HEK293T (cell line): Measurements from ENCODE around the gene UBE2E2.

Source experiments
- CTCF ChIA-PET: fragments of 350-600 bp; formaldehyde crosslinking; extraction: SDS; loops from one replicate; lab custom pipeline; 2021; ENCODE audit warnings: antibody characterized with exemption, inconsistent platforms; lab: Yijun Ruan, JAX
- POLR2A ChIA-PET: fragments of 350-600 bp; formaldehyde crosslinking; extraction: SDS; loops from one replicate; lab custom pipeline; 2020; ENCODE audit warnings: antibody characterized with exemption, inconsistent platforms; lab: Yijun Ruan, JAX
- DNase-seq: peaks from one replicate; pipeline ENCODE4 v3.0.0; 2012; ENCODE audit warnings: mixed read lengths; ENCODE audit errors: extremely low spot score
- ARNT ChIP-seq: fragments of 450-650 bp; IDR thresholded peaks from 2 replicates; pipeline ENCODE4 v1.6.1; 2017; ENCODE audit warnings: mild to moderate bottlenecking
- BHLHE40 ChIP-seq: fragments of 450-650 bp; IDR thresholded peaks from 2 replicates; pipeline ENCODE4 v1.6.1; 2016; ENCODE audit warnings: mild to moderate bottlenecking, moderate library complexity, borderline replicate concordance
- CTBP1 ChIP-seq: fragments of 450-650 bp; IDR thresholded peaks from 2 replicates; pipeline ENCODE4 v1.6.1; 2016; ENCODE audit warnings: borderline replicate concordance
- ELF4 ChIP-seq: fragments of 450-650 bp; IDR thresholded peaks from 2 replicates; pipeline ENCODE4 v1.6.1; 2017; ENCODE audit warnings: antibody characterized with exemption
- FOXA1 ChIP-seq: fragments of 450-650 bp; IDR thresholded peaks from 2 replicates; pipeline ENCODE4 v1.6.1; 2016; ENCODE audit warnings: mild to moderate bottlenecking
- FOXK2 ChIP-seq: fragments of 450-650 bp; IDR thresholded peaks from 2 replicates; pipeline ENCODE4 v1.6.1; 2016; ENCODE audit warnings: mild to moderate bottlenecking
- FOXM1 ChIP-seq: fragments of 450-650 bp; IDR thresholded peaks from 2 replicates; pipeline ENCODE4 v1.6.1; 2017; ENCODE audit warnings: mild to moderate bottlenecking, borderline replicate concordance
- HDGF ChIP-seq: fragments of 450-650 bp; IDR thresholded peaks from 2 replicates; pipeline ENCODE4 v1.6.1; 2017; ENCODE audit warnings: antibody characterized with exemption, borderline replicate concordance
- L3MBTL2 ChIP-seq: fragments of 450-650 bp; conservative IDR thresholded peaks from 2 replicates; pipeline ENCODE4 v1.6.1; 2016; ENCODE audit warnings: mild to moderate bottlenecking
- LEF1 ChIP-seq: fragments of 450-650 bp; IDR thresholded peaks from 2 replicates; pipeline ENCODE4 v1.6.1; 2017; ENCODE audit warnings: mild to moderate bottlenecking, borderline replicate concordance
- NFRKB ChIP-seq: fragments of 450-650 bp; IDR thresholded peaks from 2 replicates; pipeline ENCODE4 v1.6.1; 2016; ENCODE audit warnings: mild to moderate bottlenecking, moderate library complexity
- SP1 ChIP-seq: fragments of 450-650 bp; IDR thresholded peaks from 2 replicates; pipeline ENCODE4 v1.6.1; 2017
- SUZ12 ChIP-seq: fragments of 450-650 bp; IDR thresholded peaks from 2 replicates; pipeline ENCODE4 v1.6.1; 2016; ENCODE audit warnings: mild to moderate bottlenecking
- TARDBP ChIP-seq: fragments of 450-650 bp; IDR thresholded peaks from 2 replicates; pipeline ENCODE4 v1.6.1; 2016
- ZNF384 ChIP-seq: fragments of 450-650 bp; IDR thresholded peaks from 2 replicates; pipeline ENCODE4 v1.6.1; 2016
- TF ChIP-seq, protein P1 (sequence below): fragments of 450-650 bp; IDR thresholded peaks from 2 replicates; pipeline ENCODE4 v1.6.1; 2016

Gene UBE2E2

DNA sequence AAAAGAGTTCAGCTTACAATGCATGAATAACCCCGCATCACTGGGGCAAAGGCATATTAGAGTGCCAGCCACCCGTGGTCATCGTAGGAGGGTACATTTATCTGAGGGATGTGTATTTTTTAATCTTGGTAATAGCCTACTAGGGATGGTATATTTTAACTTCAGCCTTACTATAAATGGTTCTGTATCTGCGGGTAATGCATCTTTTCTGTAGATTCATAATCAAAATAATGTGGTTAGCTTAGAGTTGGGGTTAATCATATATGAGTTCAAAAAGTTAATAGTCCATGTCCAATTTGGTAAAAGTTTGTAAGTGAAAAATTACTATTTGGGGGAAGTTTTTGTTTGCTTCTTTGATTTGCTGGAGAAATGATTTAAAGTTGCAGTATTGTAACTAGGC lies 339.0 kb downstream of the UBE2E2 start:
- TF ChIP-seq HDGF (no peak), CTBP1 (no peak), FOXM1 (no peak), ZNF384 (no peak), BHLHE40 (no peak), SP1 (no peak), FOXA1 (no peak), SUZ12 (no peak), NFRKB (no peak), LEF1 (no peak), L3MBTL2 (no peak), TARDBP (no peak), ARNT (no peak), ELF4 (no peak), FOXK2 (no peak)
- TF ChIP-seq, protein P1, sequence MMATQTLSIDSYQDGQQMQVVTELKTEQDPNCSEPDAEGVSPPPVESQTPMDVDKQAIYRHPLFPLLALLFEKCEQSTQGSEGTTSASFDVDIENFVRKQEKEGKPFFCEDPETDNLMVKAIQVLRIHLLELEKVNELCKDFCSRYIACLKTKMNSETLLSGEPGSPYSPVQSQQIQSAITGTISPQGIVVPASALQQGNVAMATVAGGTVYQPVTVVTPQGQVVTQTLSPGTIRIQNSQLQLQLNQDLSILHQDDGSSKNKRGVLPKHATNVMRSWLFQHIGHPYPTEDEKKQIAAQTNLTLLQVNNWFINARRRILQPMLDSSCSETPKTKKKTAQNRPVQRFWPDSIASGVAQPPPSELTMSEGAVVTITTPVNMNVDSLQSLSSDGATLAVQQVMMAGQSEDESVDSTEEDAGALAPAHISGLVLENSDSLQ: no peak
- POLR2A ChIA-PET: no interaction called here
- CTCF ChIA-PET: no interaction called here
- no peak for DNase-seq

DNA sequence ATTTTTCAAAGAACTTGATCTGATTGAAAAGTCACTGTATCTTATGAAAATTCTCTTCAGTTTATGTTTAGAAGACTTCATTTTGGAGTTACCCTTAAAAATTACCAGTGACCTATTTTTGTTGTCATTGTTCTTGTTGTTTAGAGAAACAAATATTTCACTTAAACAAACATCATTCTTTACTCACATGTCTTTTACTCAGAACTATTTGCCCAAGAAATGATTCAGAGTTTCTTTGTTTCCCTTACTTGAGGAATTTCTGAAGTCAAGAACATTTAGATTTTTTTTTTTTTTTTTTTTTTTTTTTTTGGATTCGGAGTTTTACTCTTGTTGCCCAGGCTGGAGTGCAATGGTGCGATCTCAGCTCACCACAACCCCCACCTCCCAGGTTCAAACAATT lies 343.1 kb downstream of the UBE2E2 start:
- CTCF ChIA-PET: no interaction called here
- POLR2A ChIA-PET: no interaction called here
- DNase-seq: no peak
- no peak for TF ChIP-seq L3MBTL2
- TF ChIP-seq TARDBP: no peak
- TF ChIP-seq ARNT: no peak
- no peak for TF ChIP-seq ELF4
- no peak for TF ChIP-seq BHLHE40
- no peak for TF ChIP-seq SP1
- no peak for TF ChIP-seq CTBP1
- TF ChIP-seq FOXM1: no peak
- TF ChIP-seq, protein P1: no peak
- no peak for TF ChIP-seq ZNF384
- no peak for TF ChIP-seq HDGF
- TF ChIP-seq LEF1: no peak

DNA sequence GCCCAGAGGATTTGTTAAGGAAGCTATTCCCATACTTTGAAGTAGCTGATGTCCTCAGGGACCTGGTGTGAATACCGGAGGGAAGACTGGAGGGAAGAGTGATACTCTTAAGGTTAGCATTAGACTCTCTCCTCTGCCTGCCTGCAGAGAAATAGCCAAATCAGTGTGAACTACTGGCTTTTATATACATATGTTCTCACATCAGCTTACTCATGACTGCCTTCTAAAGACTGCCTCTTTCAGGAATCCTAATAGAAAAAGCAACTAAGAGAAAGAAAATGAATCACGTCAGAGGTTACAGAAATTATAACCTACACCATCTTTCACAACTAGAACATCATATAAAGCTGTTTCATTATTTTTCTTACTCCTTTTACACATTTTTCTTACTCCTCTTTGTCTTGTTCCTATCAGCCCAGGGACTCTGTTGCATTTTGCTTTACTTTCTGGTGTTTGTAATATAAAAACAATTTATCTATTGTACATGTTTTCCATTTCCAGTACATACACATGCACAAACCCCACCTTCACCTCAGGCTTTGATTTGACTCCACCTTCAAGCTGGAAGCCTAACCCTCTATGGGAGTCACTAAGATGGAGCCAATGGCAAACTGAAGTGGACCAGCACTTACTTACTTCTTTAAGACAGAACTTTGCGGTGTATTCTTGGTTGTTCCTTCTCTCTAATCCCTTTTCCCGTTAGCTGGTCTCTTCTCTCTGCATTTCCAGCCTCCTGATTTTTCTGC lies 345.0 kb downstream of the UBE2E2 start:
- TF ChIP-seq ZNF384: no peak
- no peak for DNase-seq
- ChIA-PET CTCF (interaction anchor here (0.8 kb wide), 1 partner anchor 626 kb away, joined by 3 read pairs; no protein-coding TSS in a partner anchor), POLR2A (interaction anchor here (0.7 kb wide), 1 partner anchor 369 kb away, joined by 3 read pairs; the partner anchor contains the start of genes NKIRAS1 and RPL15)

- ChIA-PET CTCF (interaction anchor here (0.8 kb wide), 1 partner anchor 627 kb away, joined by 3 read pairs; no protein-coding TSS in a partner anchor), POLR2A (interaction anchor here (0.7 kb wide), 1 partner anchor 368 kb away, joined by 3 read pairs; the partner anchor contains the start of genes NKIRAS1 and RPL15)
- no peak for DNase-seq
- TF ChIP-seq SP1 (no peak), FOXM1 (no peak), ARNT (no peak), NFRKB (no peak), FOXA1 (no peak), FOXK2 (no peak), TARDBP (no peak), L3MBTL2 (no peak)
Observed at GRCh38 chr3:23548706-23549105, 345.6 kb downstream of the UBE2E2 start.

- ChIA-PET POLR2A (no interaction called here), CTCF (interaction anchor here (0.8 kb wide), 1 partner anchor 628 kb away, joined by 3 read pairs; no protein-coding TSS in a partner anchor)
- no peak for DNase-seq
- TF ChIP-seq FOXA1 (no peak), FOXK2 (no peak), LEF1 (no peak), ELF4 (no peak), HDGF (no peak), TARDBP (no peak), CTBP1 (no peak), SUZ12 (no peak), ARNT (no peak), BHLHE40 (no peak), ZNF384 (no peak), FOXM1 (no peak), NFRKB (no peak), SP1 (no peak), L3MBTL2 (no peak)
- TF ChIP-seq, protein P1: no peak
Observed at GRCh38 chr3:23549148-23549910, 346.2 kb downstream of the UBE2E2 start.

DNA sequence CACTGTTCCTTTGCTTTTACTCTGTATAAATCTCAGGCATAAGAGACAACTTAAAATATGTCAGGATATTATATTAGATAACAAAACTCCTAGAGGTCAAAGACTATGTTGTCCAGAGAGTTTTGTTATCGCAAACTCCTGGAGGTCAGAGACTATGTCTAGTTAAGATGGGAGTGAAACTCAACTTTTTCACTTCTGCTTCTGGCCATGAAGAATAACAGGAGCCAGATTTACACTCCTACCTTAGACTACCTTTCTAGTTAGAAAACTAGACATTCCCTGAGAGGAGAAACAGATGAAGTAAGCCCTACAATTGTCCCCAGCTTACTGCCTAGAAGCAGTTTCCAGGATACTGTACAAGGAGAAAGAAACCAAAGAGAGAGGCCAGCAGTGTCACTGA lies 347.3 kb downstream of the UBE2E2 start:
- no peak for TF ChIP-seq ARNT
- ChIA-PET CTCF (no interaction called here), POLR2A (no interaction called here)
- no peak for DNase-seq
